C4-2B (cell line): ENCODE results near the gene MIB2.
"Not testable (repeated sequence)": the region's sequence is repeated elsewhere in the genome, so short reads cannot be mapped to it uniquely, and the experiment has no call there.

Experiments
- H3K27ac ChIP-seq: fragments of 450-650 bp; 2 replicates; pipeline ENCODE4 v1.5.1; 2017
- ZFX ChIP-seq: fragments of 450-650 bp; IDR thresholded peaks from 2 replicates; pipeline ENCODE4 v1.6.1; 2017
- TF ChIP-seq, protein P1 (sequence below): fragments of 450-650 bp; conservative IDR thresholded peaks from 2 replicates; pipeline ENCODE4 v1.5.1; 2017; ENCODE audit warnings: mild to moderate bottlenecking

The MIB2 gene

DNA sequence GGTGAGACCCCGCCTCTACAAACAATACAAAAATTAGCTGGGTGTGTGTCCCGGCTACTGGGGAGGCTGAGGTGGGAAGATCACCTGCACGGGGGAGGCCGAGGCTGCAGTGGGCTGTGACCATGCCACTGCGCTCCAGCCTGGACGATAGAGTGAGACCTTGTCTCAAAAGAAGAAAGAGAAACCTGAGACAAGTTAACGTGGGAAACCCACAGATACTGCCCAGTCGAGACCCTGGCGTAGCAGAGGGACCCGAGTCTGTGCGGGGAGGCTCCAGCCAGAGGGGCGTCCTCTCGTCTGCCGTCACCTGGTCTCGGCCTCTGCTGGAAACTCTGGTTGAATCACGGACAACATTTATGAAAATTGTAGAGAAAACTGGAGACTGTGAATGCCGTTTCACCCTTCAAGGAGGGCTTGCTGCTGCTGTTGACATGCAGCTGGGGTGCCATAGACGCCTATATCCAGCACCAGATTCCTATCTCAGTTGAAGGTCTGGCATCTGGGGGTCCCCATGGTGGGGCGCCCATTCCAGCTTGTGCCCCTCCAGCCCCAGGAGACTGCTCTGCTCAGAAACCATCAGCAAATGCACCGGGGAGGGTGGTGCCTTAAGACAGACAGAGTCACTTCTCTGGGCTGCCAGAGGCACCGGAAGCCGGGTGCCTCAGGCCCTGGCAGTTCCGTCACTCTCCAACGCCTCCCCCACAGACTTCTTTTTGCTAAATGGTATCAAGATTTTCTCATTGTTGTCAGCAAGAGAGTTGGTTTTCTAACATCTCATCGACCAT lies 57.1 kb downstream of the MIB2 start:
- TF ChIP-seq, protein P1, sequence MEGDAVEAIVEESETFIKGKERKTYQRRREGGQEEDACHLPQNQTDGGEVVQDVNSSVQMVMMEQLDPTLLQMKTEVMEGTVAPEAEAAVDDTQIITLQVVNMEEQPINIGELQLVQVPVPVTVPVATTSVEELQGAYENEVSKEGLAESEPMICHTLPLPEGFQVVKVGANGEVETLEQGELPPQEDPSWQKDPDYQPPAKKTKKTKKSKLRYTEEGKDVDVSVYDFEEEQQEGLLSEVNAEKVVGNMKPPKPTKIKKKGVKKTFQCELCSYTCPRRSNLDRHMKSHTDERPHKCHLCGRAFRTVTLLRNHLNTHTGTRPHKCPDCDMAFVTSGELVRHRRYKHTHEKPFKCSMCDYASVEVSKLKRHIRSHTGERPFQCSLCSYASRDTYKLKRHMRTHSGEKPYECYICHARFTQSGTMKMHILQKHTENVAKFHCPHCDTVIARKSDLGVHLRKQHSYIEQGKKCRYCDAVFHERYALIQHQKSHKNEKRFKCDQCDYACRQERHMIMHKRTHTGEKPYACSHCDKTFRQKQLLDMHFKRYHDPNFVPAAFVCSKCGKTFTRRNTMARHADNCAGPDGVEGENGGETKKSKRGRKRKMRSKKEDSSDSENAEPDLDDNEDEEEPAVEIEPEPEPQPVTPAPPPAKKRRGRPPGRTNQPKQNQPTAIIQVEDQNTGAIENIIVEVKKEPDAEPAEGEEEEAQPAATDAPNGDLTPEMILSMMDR: no peak
- TF ChIP-seq ZFX: no peak
- H3K27ac ChIP-seq: no peak overlapping the region

DNA sequence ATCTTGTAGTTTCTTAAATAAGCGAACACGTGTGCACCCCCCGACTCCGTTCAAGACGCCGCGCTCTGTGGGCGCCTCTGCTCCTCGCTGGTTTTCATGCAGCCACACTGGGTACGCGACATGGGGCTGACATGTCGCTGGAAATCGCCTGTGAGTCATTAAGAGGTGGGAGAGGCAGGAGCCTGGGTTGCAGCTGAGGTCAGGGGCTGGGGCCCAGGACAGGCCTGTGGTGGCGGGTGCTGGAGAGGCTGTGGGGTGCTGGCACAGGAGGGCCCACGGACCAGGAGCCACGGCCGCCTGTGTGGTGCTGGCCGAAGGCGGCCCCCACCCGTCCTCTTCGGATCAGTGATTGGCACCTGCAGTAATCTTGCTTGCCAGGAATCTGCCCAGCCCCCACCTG lies 59.5 kb downstream of the MIB2 start:
- not testable (repeated sequence) for H3K27ac ChIP-seq

GRCh38 chr1:1675218-1675617 lies 59.9 kb downstream of the MIB2 start:
- not testable (repeated sequence) for H3K27ac ChIP-seq

- not testable (repeated sequence) for H3K27ac ChIP-seq
These were observed 60.8 kb downstream of the MIB2 start for GRCh38 chr1:1676087-1676486.

- peak overlapping the region; percentile 71 for H3K27ac ChIP-seq
- TF ChIP-seq, protein P1: no peak
- no peak for TF ChIP-seq ZFX
These were observed 62.6 kb downstream of the MIB2 start for GRCh38 chr1:1677718-1678580.

DNA sequence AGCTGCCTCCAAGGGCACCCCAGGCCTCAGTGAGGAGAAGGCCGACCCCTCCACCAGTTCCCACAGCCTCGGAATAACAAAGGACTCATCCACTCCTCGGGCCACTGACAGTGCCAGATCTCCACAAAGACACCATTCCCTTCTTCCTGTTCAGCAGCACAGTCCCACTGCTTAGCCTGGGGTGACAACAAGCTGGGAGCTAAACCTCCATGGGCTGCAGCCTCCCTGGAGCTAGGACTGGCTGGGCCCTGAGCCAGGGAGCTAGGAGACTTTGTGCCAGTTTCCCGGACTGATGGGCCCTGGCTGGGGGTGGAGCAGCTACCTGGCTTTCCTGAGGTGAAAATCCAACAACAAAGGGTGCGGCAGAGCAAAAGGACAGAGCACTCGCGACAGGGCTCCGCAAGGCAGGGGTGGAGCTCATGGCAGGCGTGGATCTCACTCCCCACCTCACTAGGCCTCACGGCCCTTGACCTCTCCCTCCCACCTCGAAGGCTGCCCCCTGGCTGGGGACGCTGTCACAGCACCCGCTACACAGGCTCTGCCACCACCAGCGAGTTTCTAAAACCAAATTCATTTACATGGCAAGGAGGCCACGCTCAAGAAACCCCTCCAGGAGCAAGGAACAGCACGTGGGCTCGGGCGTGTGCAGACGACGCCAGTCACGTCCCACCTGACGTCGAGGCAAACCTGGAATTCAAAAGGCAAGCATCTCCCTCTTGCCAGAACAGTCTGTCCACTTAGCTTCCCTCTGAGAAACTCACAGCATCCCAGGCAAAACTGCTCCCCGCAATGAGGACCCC lies 63.5 kb downstream of the MIB2 start:
- TF ChIP-seq, protein P1: no peak; the same call in 1 of the 2 replicates
- no peak; the same call in 1 of the 2 replicates for TF ChIP-seq ZFX
- peak overlapping the region; percentile 71 for H3K27ac ChIP-seq
